Right lobe of liver (tissue), 4 donors: Measurements from ENCODE around the gene CACNB4.

Experiments used
- CTCF ChIP-seq, 4 donors: fragments of 200-600 bp in 3 of 4; fragments of 450-650 bp in 1 of 4; IDR thresholded peaks; one replicate each; pipeline versions ENCODE4 v1.5.1 to v1.8.0; 2016 to 2022; ENCODE audit warnings: antibody characterized with exemption in 4 of 4, mild to moderate bottlenecking in 2 of 4
- POLR2A ChIP-seq: fragments of 450-650 bp; IDR thresholded peaks from one replicate; pipeline ENCODE4 v1.6.1; 2017; ENCODE audit warnings: antibody characterized with exemption, mild to moderate bottlenecking
- donor health status: DM: no; HTN: no; CAD: no.
- donor health status: DM: no; HTN: no; CAD: no.
- donor health status: DM: no; HTN: yes; CAD: no.

GRCh38 chr2:151973901-151974199 is 125.0 kb downstream of the CACNB4 start:
- TF ChIP-seq POLR2A (no peak), CTCF (IDR thresholded peaks at IDR 0.05) (no peak)
